NCI-H2081 treated with DMSO at 0.1 percent for 48 hours (cell line): ENCODE measurements around the gene PKM.

Experiments
- DNase-seq: peaks from one replicate; lab custom pipeline; 2025; lab: John Stamatoyannopoulos, UW

PKM gene

DNA sequence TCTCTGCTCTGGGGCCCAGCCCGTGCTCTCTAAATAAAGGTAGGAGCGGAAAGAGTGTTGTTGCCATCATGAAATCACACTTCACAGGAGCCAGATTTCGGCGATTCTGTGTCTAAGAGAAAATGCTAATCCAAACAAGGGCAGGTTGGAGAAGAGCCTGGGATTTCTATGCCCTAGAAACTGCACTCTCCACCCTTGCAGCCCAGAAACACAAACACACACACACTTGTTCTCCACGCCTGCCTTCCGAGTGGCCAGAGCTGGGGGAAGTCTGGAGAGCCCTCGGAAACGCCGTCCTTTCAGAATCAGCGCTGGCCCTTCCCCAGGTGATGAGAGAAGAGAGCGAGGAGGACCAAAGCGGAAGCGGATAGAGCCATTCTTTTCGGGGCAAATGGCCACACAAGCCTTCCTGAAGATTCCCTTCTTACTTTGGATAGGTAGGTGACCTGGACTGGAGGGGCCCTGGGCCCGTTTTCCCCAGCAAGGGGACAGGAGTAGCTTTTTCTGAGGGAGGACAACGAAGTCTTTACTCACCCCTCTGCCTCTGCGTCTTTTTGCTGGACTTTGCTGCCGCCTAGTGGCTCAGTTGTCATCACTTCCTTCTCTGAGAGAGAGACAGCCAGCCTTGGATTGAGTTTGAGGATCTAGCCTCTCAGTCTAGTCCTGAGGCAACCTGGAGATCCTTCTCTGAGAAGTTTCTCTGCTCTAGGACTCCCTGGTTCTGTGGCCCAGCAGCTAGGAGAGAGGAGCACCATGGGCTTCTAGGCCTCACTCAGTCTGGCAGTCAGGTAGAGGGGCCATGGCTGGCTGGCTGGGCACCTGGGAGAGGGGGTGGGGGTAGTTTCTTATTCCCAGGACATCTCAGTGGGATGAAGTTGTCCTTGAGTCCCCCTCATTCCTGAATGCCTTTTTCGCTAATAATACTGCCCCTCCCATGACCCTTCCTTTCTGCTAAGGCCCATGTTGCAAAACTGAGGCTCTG, 75.1 kb downstream of the PKM start:
- DNase-seq, result no peak

DNA sequence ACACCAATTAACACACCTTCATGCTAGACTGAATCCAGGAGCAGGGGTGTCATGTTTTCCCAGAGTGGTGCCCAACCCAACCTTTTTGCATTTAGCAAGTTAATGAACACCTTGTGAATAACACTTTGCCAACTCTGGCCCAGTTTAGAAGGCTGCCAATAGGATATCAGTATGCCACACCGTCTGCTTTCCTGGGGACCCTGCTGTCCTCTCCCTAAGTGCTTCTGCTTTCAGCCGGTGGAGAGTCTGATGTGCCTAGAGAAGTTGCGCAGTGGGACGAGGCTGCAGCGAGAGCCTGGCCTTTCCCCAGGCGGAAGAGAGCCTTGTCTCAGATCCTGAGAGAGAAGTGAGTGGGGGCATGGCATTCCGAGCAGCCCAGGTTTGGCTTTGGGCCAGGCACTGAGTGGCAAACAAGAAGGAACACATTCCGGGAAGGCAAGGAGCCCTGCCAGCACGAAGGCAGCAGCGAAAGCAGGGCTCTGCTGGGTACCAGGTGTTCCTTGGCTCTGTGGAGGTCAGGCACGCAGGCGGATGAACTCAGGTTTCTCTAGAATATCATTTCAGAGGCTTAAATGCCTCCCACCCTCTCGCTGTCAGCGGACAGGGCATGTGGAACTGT, 75.9 kb downstream of the PKM start:
- DNase-seq, result no peak

DNA sequence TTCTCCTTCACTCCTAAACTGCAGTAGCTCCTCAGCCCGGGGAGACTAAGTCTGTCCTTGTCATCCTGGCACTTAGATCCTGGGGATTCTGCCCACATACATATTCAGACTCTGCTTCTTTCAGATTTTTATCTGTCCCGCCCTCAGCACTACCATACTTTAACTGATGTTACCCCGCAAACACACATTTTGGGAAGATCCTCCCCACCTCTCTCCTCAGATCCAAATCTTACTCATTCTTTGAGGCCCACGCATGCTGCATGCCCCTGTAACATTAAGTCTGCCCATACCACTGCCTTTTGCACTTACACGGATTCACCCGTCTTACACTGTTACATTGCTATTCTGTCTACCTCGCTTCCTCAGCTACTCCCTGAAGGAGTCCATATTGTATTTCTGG, 76.7 kb downstream of the PKM start:
- DNase-seq, result no peak

DNA sequence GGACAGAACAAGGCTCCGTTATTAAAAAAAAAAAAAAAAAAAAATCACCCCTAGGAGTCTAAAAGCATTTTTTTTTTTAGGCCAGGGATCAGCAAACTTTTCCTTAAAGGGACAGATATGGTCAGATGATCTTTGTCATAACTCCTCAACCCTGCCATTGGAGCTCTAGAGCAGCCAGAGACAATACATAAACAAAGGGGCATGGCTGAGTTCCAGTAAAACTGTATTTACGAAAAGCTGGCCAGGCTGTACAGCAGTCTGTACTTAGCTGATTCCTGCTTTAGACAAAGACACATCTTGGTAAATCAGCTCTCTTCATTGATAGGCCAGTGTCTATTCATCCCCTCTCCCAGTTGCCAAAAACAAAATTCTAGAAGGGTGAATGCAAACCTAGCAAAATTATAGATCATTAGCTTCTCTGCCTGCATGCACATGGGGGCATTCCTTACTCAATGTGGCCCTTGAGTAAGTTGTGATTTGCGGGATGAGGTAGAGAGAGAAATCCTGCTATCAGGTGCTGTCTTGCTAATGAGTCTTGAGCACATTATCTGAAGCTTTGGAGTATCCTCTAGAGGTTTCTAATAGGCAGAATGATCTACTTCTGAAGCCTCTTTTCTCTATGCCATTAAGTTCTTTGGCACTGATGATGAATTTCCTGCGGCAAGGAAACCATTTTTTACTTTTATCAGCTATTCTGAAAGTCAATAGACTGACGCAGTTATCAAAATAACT, 77.6 kb downstream of the PKM start:
- DNase-seq, result no peak
